NCI-H345 treated with DMSO at 0.1 percent for 48 hours (cell line): ENCODE results near the gene C6.
"Not testable (repeated sequence)": the region's sequence is repeated elsewhere in the genome, so short reads cannot be mapped to it uniquely, and the experiment has no call there.

Experiments used
- DNase-seq: peaks from one replicate; lab custom pipeline; 2025; ENCODE audit not compliant: unreplicated experiment; lab: John Stamatoyannopoulos, UW

The C6 gene

GRCh38 chr5:41213340-41213739, at the start of gene C6:
Gene C6 (minus strand): TSS chr5:41213532. CDS start chr5:41203230, 10,302 bp downstream.
- DNase-seq = no peak

DNA sequence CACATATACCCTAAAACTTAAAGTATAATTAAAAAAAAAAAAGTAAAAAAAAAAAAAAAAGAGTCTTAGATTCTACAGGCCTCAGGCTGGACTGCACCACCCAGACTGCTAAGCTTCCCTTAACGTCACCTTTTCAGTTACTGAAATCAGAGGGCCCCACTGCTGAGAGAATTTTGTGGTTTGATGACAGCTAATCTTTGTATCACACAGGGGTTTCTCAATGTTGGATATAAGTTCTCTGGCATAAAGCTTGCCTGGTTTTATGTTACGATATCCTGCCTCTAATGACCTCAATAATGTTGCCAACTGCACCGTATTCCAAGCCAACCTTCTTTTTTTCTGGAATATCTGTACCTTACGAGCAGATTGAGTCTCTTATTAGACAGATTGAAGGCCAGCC, 43.1 kb upstream of the C6 start:
- DNase-seq = no peak

DNA sequence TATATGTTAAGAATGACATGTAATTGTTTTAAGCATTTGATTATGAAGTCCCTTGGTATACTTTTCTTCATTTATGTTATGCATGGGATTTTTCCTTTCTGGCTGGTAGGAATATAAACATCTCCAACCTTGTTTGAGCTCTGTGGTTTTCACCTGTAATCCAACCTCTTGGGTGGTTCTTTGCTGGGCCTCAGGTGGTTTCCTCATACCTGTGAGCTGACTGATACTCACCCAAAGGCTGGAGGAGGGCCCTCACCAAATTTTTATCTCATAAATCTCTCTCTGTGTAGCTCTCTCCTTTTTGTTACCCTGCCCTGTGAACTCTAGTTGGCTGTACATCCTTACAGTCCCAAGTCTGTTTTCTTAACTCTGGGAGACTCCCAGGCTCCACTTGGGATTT, 39.8 kb upstream of the C6 start:
- no peak for DNase-seq

- DNase-seq = no peak
Observed at GRCh38 chr5:41252036-41252435, 38.7 kb upstream of the C6 start.

DNA sequence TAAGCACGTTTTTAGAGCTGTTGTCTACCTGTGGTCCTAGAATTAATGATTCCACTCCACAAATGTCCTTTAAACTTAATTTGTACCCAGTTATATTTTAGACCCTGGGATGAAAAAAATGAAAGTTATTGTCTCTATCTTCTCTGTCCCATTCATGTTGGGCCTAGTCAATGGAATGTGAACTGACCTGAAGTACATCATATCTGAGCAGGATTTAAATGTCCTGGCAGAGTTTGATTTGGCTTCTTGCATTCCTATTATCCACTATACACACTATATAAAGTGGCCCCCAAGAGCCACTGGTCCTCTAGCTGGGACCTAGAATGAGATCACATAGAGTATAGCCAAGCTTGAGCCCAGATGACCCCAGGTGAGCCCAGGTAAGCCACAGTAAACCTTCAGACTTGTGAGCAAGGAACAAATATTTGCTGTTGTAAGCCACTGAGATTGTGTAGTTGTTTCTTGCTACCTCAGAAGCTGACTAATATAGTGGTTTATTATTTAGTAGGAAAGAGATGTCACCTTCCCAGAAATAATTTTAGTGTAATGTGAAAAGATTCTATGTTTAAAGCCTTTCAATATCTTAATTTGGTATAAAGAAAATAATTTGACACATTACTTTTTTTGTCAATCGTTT, 37.1 kb upstream of the C6 start:
- DNase-seq = no peak

DNA sequence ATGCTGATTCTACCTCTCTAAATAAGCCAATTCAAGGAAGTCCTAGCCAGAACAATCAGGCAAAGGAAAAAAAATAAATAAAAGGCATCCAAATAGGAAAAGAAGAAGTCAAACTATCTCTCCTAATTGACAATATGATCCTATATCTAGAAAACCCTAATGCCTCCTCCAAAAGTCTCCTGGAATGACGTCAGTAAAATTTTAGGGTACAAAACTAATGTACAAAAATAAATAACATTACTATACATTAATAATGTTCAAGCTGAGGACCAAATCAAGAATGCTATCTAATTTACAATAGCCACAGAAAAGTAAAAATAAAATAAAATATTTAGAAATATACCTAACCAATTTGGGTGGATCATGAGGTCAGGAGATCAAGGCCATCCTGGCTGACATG, 33.8 kb upstream of the C6 start:
- DNase-seq = no peak

DNA sequence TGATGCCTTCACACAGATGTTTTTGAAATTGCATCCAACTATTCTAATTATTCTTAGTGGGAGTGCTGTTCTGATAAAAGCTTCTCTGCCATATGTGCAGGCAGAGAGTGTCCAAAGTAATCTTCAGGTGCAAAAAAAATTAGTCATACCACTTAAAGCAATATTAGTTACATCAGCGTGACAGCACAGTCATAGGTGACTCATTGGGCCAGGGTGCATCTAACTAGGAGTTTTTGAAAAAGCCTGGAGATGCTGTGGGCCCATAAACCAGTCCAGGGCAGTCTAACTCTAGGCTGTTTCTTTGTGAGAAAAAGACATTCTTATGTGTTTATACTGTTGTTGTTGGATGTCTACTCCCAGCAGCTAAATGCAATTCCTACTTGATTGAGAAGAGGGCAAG, 33.0 kb upstream of the C6 start:
- no peak for DNase-seq

DNA sequence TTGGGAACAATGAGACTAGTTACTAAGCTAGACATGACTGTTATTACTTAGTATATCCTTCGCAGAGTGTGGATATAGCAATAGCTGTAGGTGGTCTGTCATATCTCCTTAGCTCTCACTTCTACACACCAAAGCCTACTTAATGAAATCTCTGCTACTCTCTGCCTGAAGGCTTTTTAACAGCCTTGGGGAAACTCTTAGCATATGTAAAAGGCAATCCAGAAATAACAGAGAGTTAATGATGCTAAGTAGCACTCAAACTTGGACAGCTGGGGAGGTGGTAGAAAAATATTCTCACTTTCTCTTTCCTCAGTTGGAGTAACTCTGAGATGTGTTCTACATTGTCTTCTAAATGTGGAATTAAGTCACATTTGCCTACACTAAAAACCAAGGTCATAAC, 30.2 kb upstream of the C6 start:
- no peak for DNase-seq

GRCh38 chr5:41240985-41241384, 27.7 kb upstream of the C6 start:
- no peak for DNase-seq

DNA sequence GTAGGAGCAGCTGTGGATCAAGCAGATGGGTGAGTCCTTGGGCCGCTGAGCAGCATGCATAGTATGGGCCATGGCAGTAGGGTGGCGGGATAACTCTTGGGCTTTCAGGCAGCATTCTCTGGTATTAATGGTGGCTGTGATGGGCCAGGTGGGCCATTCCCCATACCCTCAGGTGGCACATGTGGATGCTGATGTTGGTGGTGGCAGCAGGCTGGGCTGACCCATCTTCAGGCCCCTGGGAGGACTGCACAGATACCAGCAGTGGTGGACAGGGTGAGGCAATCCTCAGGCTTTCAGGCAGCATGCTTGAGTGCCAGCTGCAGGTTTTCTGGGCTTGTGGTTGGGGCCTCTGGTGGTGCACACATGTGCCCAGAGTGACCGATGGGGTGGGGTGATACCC, 27.1 kb upstream of the C6 start:
- no peak for DNase-seq

DNA sequence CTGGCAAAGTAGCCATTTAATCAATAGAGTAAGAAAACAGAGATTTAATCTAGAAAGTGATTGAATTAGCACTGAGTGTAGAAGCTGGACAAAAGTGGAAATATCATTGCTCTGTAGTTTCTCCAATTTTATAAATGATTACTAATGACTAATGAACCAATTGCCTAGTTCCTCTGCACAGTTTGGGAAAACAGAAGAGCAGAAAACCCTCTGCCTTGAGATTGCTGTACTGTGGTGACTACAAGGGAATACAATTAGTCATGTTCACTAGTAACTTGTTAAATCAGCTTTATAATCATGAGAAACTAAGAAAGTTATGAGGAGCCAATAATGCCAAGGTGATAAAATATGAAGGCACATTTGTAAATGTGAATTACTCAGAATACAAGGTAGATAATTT, 21.1 kb upstream of the C6 start:
- no peak for DNase-seq

DNA sequence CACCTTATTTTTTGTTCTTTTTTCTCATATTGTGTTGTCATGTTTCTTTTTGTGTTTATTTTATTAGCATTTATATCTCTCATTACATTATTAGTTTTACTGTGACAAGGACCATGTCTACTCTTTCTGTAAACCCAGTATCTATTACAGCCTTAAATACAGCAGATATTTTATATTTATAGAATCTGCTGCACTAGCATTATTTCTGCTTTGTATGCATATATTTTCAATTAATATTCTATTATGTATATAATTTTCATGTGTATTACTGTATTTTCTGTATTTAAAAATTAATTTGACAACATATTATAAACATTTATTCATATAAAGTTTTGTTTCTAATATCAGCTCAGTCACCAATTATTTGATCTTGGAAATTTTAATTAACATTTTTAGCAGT, 19.5 kb upstream of the C6 start:
- no peak for DNase-seq

GRCh38 chr5:41230276-41230675, 16.9 kb upstream of the C6 start:
- not testable (repeated sequence) for DNase-seq

DNA sequence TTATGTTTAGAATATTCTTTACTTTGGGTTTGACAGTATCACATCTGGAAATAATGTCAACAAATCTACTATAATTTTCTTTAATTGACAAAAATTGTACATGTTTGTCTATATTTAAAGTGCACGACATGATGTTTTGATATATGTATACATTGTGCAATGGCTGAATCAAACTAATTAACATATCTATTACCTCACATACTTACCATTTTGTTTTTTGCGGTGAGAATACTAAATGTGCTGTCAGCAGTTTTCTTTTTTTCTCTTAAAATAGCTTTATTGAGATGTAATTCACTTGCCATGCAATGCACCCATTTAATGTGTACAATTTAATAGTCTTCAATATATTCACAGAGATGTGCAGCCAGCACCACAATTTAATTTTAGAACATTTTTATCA, 10.6 kb upstream of the C6 start:
- no peak for DNase-seq

DNA sequence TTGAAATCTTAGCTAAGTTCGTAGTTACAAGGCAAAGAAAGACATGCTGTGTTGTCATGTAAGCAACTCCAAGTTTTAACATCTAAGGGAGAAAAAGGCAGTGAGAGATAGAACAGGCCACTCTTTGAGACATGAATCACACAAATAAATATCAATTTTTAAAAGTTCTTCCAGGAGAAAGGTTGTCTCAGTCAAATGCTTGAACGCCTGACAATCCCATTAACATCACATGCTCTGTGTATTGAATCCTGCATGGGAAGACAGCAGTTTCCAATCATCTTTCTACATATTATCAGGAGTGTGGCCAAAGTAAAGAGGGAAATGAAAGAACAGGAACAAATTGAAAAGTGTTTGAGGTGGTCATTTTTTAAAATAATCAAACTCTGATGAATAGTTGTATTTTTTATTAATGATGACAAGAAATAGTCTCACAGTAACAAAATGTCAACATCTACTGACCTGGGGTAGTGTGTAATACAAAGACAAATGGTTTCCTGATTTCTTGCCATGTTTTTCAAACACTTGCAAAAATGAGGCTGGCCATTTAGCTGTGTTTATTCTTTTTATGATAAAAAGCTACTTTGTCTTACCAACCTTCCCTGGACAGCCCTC, 6.4 kb upstream of the C6 start:
- DNase-seq = no peak

- DNase-seq = no peak
Observed at GRCh38 chr5:41218929-41219657, 5.8 kb upstream of the C6 start.

GRCh38 chr5:41214182-41214581, 850 bp upstream of the C6 start:
- DNase-seq = no peak

DNA sequence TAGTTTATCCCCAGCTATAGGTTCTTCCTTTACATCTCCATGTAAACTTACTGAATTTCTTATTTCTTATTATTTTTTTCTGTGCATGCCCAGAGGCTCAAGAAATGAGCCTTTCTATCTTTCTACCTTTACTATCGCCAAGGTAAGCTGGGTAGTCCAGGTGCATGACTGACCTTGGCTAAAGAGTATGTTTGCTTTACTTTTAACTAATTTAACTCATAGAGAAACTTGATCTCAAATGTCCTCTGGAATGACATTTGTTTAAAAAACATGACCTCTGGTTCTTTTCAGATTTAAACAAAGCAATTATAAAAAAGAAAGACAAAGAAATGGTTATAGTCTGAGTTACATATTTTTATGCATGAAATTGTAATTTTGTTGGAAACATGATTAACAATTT, 397 bp downstream of the C6 start:
- DNase-seq = no peak

GRCh38 chr5:41211417-41211816, 1.9 kb downstream of the C6 start:
- no peak for DNase-seq

GRCh38 chr5:41205475-41205874, 7.9 kb downstream of the C6 start:
- not testable (repeated sequence) for DNase-seq

GRCh38 chr5:41203033-41203432, 10.3 kb downstream of the C6 start:
- DNase-seq = no peak

GRCh38 chr5:41201082-41201772, 12.1 kb downstream of the C6 start:
- DNase-seq = no peak
